Skeletal muscle tissue (tissue), 2 donors: ENCODE data around the gene LKAAEAR1. TPM values are rescaled to one million over a fixed set of nuclear protein-coding genes. Genes with fewer than 3 reads are reported as not detected.

Experiments used
- small RNA-seq: library from RNA; depleted of rRNA; stranded (forward); fragments of <200 nt; gene quantifications from one replicate; pipeline ENCODE3, GENCODE V24; 2014
- total RNA-seq: library from RNA; depleted of rRNA; stranded (reverse); fragments of >200 nt; gene quantifications from one replicate; pipeline ENCODE4 v1.2.3, GENCODE V29; 2014

LKAAEAR1 gene
- total RNA-seq, 1 donor from 2014 or later: 1.0 TPM

Small RNAs within 50 kb of the gene (small RNA-seq; reads per million reads assigned to genes)
- gene AL355803.1: not detected
- not detected for gene MIR6813

Other genes starting within 250 kb of the LKAAEAR1 start
- not detected for gene ABHD16B, start 222.9 kb downstream of the LKAAEAR1 start, total RNA-seq
- 29.2 TPM for gene TPD52L2, start 219.1 kb downstream of the LKAAEAR1 start, total RNA-seq
- gene DNAJC5, start 189.3 kb downstream of the LKAAEAR1 start, total RNA-seq: 30.3 TPM
- gene UCKL1, start 128.0 kb downstream of the LKAAEAR1 start, total RNA-seq: 15.7 TPM
- gene ZNF512B, start 114.5 kb downstream of the LKAAEAR1 start, total RNA-seq: 8.9 TPM
- 1.0 TPM for gene SAMD10, start 104.8 kb downstream of the LKAAEAR1 start, total RNA-seq
- gene PRPF6, start 103.3 kb downstream of the LKAAEAR1 start, total RNA-seq: 55.8 TPM
- 0.52 TPM for gene C20orf204, start 48.2 kb downstream of the LKAAEAR1 start, total RNA-seq
- gene SOX18, start 34.8 kb downstream of the LKAAEAR1 start, total RNA-seq: 3.7 TPM
- 8.4 TPM for gene TCEA2, start 21.2 kb downstream of the LKAAEAR1 start, total RNA-seq
- 5.2 TPM for gene RGS19, start 4.9 kb downstream of the LKAAEAR1 start, total RNA-seq
- 0.52 TPM for gene OPRL1, start 4.3 kb downstream of the LKAAEAR1 start, total RNA-seq
- not detected for gene NPBWR2, start 23.2 kb upstream of the LKAAEAR1 start, total RNA-seq
- gene MYT1, start 80.1 kb upstream of the LKAAEAR1 start, total RNA-seq: not detected
- gene PCMTD2, start 171.3 kb upstream of the LKAAEAR1 start, total RNA-seq: 36.5 TPM